ACC112 (cell line): ENCODE measurements around the gene RELN.

Experiments
- H2AFZ ChIP-seq: fragments of 200-600 bp; sonication (generic); one replicate; pipeline ENCODE4 v1.6.0; 2017; ENCODE audit warnings: antibody characterized with exemption, low read length; ENCODE audit not compliant: unreplicated experiment
- H3K27ac ChIP-seq: fragments of 200-600 bp; sonication (generic); 2 replicates; pipeline ENCODE4 v1.5.1; 2014; ENCODE audit warnings: low read depth, mild to moderate bottlenecking, antibody characterized with exemption, low read length, moderate library complexity
- H3K27me3 ChIP-seq: fragments of 200-600 bp; sonication (generic); 2 replicates; pipeline ENCODE4 v1.6.1; 2014; ENCODE audit warnings: mild to moderate bottlenecking, antibody characterized with exemption, low read length, moderate library complexity, mixed read lengths; ENCODE audit not compliant: insufficient read depth
- H3K36me3 ChIP-seq: fragments of 200-600 bp; sonication (generic); 2 replicates; pipeline ENCODE4 v1.6.1; 2016; ENCODE audit warnings: mild to moderate bottlenecking, antibody characterized with exemption, low read length, moderate library complexity, mixed read lengths; ENCODE audit not compliant: insufficient read depth
- H3K4me1 ChIP-seq: fragments of 200-600 bp; sonication (generic); one replicate; pipeline ENCODE4 v1.6.1; 2016; ENCODE audit warnings: low read length, mixed read lengths; ENCODE audit not compliant: insufficient read depth, unreplicated experiment, control insufficient read depth
- H3K4me3 ChIP-seq: fragments of 200-600 bp; sonication (generic); 2 replicates; pipeline ENCODE4 v1.5.1; 2014; ENCODE audit warnings: mild to moderate bottlenecking, low read depth, low read length
- H3K79me2 ChIP-seq: fragments of 200-600 bp; sonication (generic); one replicate; pipeline ENCODE4 v1.6.0; 2016; ENCODE audit warnings: low read length; ENCODE audit not compliant: control insufficient read depth, unreplicated experiment, insufficient read depth

RELN gene

DNA sequence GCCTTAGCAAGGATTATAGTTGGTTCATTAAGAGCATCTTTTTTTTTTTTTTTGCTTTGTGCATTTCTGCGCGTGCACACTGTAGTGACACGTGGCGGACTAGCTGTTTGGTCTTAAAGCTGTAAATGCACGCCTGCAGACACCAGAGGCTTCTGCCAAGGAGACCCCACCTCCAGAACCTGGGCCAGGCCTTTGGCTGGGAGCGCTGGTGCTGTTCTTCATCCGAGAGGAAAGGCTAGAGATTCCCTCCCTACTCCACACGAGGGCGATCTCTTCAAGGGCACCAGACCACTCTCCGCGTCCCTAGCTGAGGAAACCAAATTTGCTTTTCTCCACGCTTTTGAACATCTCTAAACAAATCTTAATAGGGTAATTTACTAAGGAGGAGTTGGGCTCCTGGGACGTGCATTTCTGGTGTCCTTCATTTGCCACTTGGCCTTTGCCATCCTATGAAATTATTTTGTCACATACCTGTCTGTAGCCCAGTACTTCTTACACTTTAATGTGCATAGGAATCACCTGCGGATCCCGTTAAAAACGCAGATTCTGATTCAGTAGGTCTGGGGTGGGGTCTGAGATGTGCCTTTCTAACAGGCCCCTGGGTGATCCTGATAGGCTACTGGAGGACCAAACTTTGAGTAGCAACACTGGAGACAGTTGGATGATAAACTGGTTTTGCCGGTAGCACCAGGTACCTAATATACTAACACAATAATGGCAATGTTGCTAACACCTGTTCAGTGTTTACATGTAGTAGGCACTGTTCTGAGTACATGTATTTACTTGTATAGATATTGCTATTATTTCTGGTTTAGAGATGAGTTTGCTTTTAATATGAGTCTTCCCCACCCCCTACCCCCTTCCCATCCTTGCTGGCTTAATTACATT, 542.1 kb downstream of the RELN start:
- Histone ChIP-seq H3K79me2 (no peaks in the 10 kb centered on the region), H3K27ac (no peak overlapping the region), H3K4me3 (no peak overlapping the region), H3K27me3 (peaks cover 59% of the 10 kb centered on the region), H3K4me1 (no peaks in the 10 kb centered on the region), H2AFZ (no peak overlapping the region), H3K36me3 (no peaks in the 10 kb centered on the region)

- no peaks in the 10 kb centered on the region for H3K36me3 ChIP-seq
- peak within 1 kb of the TSS; percentile 21 for H2AFZ ChIP-seq
- H3K4me3 ChIP-seq, result peak within 1 kb of the TSS; percentile 68
- H3K27ac ChIP-seq, result no peak within 1 kb of the TSS
- H3K4me1 ChIP-seq, result no peaks in the 10 kb centered on the region
- no peaks in the 10 kb centered on the region for H3K79me2 ChIP-seq
- peaks cover 66% of the 10 kb centered on the region for H3K27me3 ChIP-seq
These were observed 543.4 kb downstream of the RELN start, which contains the start of gene SLC26A5 for GRCh38 chr7:103446049-103446520. Gene SLC26A5, minus strand, starts transcription at chr7:103446207. Its CDS starts 24,693 bp downstream, at chr7:103421514.

DNA sequence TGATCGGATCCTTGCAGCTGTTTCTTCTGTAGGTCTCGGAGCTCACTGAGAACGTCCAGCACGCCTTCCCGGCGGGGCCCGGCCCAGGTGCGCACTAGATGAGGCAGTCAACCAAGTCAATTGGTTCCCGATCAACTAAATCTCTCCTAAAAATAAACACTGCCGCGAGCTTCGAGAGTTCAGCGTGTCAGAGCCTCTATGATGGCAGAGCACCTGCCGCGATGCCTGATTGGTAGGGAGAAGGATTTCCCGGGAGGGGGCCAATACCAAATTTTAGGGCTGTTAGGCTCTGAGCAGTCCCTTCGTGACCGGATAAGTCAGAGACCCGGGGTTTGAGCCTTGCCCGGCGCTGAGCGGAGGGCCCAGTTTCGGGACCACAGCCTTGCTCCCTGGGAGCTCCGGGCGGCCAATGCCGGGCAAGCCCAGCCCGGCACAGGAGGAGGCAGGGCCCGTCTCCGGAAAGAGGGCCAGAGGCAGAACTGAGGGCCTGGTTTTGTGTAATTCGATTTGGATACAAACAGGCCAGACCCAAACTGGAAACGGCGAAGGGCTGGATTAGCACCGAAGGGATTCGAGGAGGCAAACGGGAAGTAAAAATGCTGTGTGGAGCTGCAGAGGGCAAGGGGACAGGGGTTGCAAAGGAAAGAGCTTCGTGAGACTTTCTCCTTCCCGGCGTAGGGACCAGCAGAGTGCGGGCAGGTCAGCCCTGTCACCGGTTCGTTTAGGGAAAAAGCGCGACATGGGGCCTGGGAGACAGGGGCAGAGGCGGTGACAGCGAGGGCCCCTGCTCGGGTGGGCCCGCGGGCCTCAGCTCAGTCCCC, 544.0 kb downstream of the RELN start:
- Histone ChIP-seq H3K27me3 (peaks cover 66% of the 10 kb centered on the region), H3K36me3 (no peaks in the 10 kb centered on the region), H3K4me3 (peak overlapping the region; percentile 68), H3K79me2 (no peaks in the 10 kb centered on the region), H3K4me1 (no peaks in the 10 kb centered on the region), H2AFZ (peak overlapping the region; percentile 21), H3K27ac (no peak overlapping the region)

- Histone ChIP-seq H3K27me3 (peaks cover 57% of the 10 kb centered on the region), H3K79me2 (no peaks in the 10 kb centered on the region), H3K4me1 (no peaks in the 10 kb centered on the region), H3K4me3 (no peak overlapping the region), H3K27ac (no peak overlapping the region), H2AFZ (no peak overlapping the region), H3K36me3 (no peaks in the 10 kb centered on the region)
These were observed 549.8 kb downstream of the RELN start for GRCh38 chr7:103439661-103440060.

GRCh38 chr7:103437623-103438022, 551.8 kb downstream of the RELN start:
- Histone ChIP-seq H3K36me3 (no peaks in the 10 kb centered on the region), H3K4me3 (no peak overlapping the region), H3K4me1 (no peaks in the 10 kb centered on the region), H3K79me2 (no peaks in the 10 kb centered on the region), H3K27me3 (peaks cover 37% of the 10 kb centered on the region), H2AFZ (no peak overlapping the region), H3K27ac (no peak overlapping the region)

GRCh38 chr7:103432712-103433111, 556.7 kb downstream of the RELN start:
- H3K4me3 ChIP-seq, result no peak overlapping the region
- peak overlapping the region; percentile 67 for H2AFZ ChIP-seq
- peak overlapping the region; percentile 53 for H3K27ac ChIP-seq
- peaks cover 15% of the 10 kb centered on the region for H3K27me3 ChIP-seq
- H3K79me2 ChIP-seq, result no peaks in the 10 kb centered on the region
- no peaks in the 10 kb centered on the region for H3K4me1 ChIP-seq
- no peaks in the 10 kb centered on the region for H3K36me3 ChIP-seq

DNA sequence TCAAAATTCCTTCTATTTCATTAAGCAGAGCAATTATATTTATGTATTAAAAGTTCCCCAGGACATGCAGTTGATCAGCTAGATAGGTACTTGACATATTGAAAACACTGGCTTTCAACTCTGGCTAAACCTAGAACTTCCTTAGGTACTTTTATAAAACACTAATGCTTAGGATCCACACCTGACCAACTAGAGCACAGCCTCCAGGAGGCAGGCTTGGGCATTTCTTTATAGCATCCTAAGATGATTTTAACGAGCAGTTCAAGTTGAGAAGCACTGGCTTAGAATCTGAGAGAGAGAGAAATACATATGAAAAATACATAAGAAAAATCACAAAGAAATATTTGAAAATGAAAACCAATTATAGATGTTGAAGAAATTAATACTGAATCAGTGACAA, 564.3 kb downstream of the RELN start:
- H3K79me2 ChIP-seq, result no peaks in the 10 kb centered on the region
- peaks cover 5% of the 10 kb centered on the region; the same call in 1 of the 2 replicates for H3K27me3 ChIP-seq
- H3K4me3 ChIP-seq, result no peak overlapping the region
- H3K4me1 ChIP-seq, result no peaks in the 10 kb centered on the region
- H3K27ac ChIP-seq, result no peak overlapping the region
- no peaks in the 10 kb centered on the region for H3K36me3 ChIP-seq
- H2AFZ ChIP-seq, result no peak overlapping the region

DNA sequence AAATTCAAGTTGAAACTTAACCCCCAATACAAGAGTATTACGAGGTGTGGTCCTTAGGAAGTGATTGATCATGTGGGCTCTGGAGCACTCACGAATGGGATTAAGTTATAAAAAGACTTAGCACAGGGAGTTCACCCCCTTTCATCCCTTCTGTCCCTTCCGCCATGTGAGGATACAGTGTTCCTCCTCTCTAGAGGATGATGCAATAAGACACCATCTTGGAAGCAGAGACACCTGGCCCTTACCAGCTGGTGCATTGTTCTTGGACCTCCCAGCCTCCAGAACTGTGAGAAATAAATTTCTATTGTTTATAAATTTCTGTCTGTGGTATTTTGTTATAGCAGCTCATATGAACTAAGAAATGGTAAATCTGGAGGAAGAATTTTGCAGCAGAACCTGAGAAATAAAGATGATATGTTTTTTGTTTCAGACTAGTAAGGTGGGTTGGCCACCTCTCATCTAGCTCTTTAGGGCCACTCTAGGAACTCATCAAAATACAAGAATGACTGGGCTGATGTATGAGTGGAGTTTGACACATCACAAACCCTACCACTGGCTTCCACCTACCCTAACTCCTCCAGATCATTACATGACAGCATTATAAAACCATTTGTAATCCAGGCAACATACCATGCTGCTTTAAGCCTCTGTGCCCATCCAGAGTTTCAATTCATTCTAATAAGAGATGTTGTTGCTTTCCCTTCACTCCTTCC, 565.8 kb downstream of the RELN start:
- H3K36me3 ChIP-seq, result no peaks in the 10 kb centered on the region
- no peak overlapping the region for H3K27ac ChIP-seq
- peaks cover 5% of the 10 kb centered on the region; the same call in 1 of the 2 replicates for H3K27me3 ChIP-seq
- no peak overlapping the region for H3K4me3 ChIP-seq
- H3K79me2 ChIP-seq, result no peaks in the 10 kb centered on the region
- no peak overlapping the region for H2AFZ ChIP-seq
- no peaks in the 10 kb centered on the region for H3K4me1 ChIP-seq
